ENCODE measurements around the gene GSE1. TPM values are rescaled to one million over a fixed set of nuclear protein-coding genes. Genes with fewer than 3 reads are reported as not detected.
A peak's percentile ranks its signal among the peaks of the same experiment; 100 is the strongest.

GSE1 gene
- total and polyA plus RNA-seq, 2 of the 13 experiments (the other 11 are each of a cell fraction or from before 2014, with no cell fraction given): 16.1 to 31.2 TPM

DNA sequence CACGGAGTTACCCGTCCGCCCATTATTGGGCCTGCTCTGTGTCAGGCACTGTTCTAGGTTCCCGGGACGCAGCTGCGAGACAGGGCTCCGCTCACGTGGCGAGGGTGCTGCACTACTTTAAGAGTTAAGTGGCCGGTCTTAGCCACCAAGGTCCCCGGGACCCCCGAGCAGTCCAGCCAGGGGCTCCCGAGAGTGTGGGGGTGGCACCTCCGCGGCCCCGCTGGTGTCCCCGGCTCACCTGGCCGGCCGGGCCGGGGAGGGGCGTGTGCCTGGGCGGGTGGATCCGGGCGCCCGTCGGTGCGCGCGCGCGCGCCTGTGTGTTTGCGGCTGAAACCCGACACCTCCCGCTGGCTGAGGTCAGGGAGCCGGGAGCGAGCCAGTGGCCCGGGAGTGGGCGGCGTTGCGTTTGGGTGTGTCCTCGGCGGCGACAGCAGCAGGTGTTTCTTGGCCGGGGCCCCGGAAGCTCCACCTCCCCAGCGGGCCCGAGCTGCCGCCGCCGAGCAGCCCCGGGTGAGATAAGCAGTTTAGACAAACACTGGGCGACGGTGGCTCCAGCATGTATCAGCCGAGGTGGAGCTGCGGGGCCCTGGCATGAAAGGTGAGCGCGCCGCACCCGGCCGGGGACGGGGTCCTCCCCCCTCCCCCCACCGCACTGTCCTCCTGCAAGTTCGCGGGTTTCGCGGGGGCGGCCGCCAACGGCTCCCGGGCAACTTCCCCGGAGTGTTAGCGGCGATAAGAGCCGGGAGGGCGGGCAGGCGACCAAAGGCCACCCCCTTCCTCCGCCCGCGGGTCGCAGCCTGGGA lies at the start of gene GSE1 (continued):
- TF ChIP-seq, protein P1, sequence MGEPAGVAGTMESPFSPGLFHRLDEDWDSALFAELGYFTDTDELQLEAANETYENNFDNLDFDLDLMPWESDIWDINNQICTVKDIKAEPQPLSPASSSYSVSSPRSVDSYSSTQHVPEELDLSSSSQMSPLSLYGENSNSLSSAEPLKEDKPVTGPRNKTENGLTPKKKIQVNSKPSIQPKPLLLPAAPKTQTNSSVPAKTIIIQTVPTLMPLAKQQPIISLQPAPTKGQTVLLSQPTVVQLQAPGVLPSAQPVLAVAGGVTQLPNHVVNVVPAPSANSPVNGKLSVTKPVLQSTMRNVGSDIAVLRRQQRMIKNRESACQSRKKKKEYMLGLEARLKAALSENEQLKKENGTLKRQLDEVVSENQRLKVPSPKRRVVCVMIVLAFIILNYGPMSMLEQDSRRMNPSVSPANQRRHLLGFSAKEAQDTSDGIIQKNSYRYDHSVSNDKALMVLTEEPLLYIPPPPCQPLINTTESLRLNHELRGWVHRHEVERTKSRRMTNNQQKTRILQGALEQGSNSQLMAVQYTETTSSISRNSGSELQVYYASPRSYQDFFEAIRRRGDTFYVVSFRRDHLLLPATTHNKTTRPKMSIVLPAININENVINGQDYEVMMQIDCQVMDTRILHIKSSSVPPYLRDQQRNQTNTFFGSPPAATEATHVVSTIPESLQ (CRISPR knock-in tag; conservative IDR thresholded peaks at IDR 0.05): no peak
- TF ChIP-seq, protein P2, sequence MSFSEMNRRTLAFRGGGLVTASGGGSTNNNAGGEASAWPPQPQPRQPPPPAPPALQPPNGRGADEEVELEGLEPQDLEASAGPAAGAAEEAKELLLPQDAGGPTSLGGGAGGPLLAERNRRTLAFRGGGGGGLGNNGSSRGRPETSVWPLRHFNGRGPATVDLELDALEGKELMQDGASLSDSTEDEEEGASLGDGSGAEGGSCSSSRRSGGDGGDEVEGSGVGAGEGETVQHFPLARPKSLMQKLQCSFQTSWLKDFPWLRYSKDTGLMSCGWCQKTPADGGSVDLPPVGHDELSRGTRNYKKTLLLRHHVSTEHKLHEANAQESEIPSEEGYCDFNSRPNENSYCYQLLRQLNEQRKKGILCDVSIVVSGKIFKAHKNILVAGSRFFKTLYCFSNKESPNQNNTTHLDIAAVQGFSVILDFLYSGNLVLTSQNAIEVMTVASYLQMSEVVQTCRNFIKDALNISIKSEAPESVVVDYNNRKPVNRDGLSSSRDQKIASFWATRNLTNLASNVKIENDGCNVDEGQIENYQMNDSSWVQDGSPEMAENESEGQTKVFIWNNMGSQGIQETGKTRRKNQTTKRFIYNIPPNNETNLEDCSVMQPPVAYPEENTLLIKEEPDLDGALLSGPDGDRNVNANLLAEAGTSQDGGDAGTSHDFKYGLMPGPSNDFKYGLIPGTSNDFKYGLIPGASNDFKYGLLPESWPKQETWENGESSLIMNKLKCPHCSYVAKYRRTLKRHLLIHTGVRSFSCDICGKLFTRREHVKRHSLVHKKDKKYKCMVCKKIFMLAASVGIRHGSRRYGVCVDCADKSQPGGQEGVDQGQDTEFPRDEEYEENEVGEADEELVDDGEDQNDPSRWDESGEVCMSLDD (CRISPR knock-in tag; IDR thresholded peaks at IDR 0.05; ENCODE audit: borderline replicate concordance): 0 out of 2 replicates have a peak, but pooled peaks have one; percentile 21
- TF ChIP-seq, protein P3, sequence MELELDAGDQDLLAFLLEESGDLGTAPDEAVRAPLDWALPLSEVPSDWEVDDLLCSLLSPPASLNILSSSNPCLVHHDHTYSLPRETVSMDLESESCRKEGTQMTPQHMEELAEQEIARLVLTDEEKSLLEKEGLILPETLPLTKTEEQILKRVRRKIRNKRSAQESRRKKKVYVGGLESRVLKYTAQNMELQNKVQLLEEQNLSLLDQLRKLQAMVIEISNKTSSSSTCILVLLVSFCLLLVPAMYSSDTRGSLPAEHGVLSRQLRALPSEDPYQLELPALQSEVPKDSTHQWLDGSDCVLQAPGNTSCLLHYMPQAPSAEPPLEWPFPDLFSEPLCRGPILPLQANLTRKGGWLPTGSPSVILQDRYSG (CRISPR knock-in tag; IDR thresholded peaks at IDR 0.05): no peak
- no peak for TF ChIP-seq ZNF224 (CRISPR knock-in tag; IDR thresholded peaks at IDR 0.05)
- TF ChIP-seq, protein P4, sequence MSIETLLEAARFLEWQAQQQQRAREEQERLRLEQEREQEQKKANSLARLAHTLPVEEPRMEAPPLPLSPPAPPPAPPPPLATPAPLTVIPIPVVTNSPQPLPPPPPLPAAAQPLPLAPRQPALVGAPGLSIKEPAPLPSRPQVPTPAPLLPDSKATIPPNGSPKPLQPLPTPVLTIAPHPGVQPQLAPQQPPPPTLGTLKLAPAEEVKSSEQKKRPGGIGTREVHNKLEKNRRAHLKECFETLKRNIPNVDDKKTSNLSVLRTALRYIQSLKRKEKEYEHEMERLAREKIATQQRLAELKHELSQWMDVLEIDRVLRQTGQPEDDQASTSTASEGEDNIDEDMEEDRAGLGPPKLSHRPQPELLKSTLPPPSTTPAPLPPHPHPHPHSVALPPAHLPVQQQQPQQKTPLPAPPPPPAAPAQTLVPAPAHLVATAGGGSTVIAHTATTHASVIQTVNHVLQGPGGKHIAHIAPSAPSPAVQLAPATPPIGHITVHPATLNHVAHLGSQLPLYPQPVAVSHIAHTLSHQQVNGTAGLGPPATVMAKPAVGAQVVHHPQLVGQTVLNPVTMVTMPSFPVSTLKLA (IDR thresholded peaks at IDR 0.05): peak; percentile 45
- TF ChIP-seq ZNF12 (CRISPR knock-in tag; IDR thresholded peaks at IDR 0.05): peak; percentile 87
- TF ChIP-seq, protein P5, sequence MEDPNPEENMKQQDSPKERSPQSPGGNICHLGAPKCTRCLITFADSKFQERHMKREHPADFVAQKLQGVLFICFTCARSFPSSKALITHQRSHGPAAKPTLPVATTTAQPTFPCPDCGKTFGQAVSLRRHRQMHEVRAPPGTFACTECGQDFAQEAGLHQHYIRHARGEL (CRISPR knock-in tag; IDR thresholded peaks at IDR 0.05): no peak
- no peak for TF ChIP-seq ZFAT (CRISPR knock-in tag; conservative IDR thresholded peaks at IDR 0.05)
- TF ChIP-seq, protein P6, sequence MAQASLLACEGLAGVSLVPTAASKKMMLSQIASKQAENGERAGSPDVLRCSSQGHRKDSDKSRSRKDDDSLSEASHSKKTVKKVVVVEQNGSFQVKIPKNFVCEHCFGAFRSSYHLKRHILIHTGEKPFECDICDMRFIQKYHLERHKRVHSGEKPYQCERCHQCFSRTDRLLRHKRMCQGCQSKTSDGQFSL (CRISPR knock-in tag; IDR thresholded peaks at IDR 0.05): peak; percentile 80; the same call in 1 of the 2 replicates
- peak; percentile 50; the same call in 1 of the 2 replicates for TF ChIP-seq ZKSCAN8 (CRISPR knock-in tag; IDR thresholded peaks at IDR 0.05; ENCODE audit: borderline replicate concordance)
- TF ChIP-seq, protein P7, sequence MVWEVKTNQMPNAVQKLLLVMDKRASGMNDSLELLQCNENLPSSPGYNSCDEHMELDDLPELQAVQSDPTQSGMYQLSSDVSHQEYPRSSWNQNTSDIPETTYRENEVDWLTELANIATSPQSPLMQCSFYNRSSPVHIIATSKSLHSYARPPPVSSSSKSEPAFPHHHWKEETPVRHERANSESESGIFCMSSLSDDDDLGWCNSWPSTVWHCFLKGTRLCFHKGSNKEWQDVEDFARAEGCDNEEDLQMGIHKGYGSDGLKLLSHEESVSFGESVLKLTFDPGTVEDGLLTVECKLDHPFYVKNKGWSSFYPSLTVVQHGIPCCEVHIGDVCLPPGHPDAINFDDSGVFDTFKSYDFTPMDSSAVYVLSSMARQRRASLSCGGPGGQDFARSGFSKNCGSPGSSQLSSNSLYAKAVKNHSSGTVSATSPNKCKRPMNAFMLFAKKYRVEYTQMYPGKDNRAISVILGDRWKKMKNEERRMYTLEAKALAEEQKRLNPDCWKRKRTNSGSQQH (CRISPR knock-in tag; IDR thresholded peaks at IDR 0.05; ENCODE audit: low read depth): no peak; the same call in none of the 2 replicates
- TF ChIP-seq, protein P8, sequence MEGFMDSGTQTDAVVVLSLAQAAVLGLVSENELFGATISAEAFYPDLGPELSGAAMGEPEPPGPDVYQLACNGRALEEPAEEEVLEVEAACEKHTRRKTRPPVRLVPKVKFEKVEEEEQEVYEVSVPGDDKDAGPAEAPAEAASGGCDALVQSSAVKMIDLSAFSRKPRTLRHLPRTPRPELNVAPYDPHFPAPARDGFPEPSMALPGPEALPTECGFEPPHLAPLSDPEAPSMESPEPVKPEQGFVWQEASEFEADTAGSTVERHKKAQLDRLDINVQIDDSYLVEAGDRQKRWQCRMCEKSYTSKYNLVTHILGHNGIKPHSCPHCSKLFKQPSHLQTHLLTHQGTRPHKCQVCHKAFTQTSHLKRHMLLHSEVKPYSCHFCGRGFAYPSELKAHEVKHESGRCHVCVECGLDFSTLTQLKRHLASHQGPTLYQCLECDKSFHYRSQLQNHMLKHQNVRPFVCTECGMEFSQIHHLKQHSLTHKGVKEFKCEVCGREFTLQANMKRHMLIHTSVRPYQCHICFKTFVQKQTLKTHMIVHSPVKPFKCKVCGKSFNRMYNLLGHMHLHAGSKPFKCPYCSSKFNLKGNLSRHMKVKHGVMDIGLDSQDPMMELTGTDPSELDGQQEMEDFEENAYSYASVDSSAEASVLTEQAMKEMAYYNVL (CRISPR knock-in tag; IDR thresholded peaks at IDR 0.05; ENCODE audit: borderline replicate concordance): no peak
- no peak for TF ChIP-seq ZNF619 (CRISPR knock-in tag; IDR thresholded peaks at IDR 0.05)
- peak; percentile 98 for TF ChIP-seq ZNF343 (CRISPR knock-in tag; IDR thresholded peaks at IDR 0.05)
- no peak for TF ChIP-seq GTF2F1 (IDR thresholded peaks at IDR 0.05; ENCODE audit: low read length)
- TF ChIP-seq AGO1 (IDR thresholded peaks at IDR 0.05; ENCODE audit: low read depth, low read length, poor library complexity, severe bottlenecking): no peak
